Endothelial cell of umbilical vein (primary cell): ENCODE measurements around the gene CTDP1.

Experiments
- EZH2 ChIP-seq: IDR thresholded peaks from 2 replicates; pipeline ENCODE4 v1.6.1; 2012; ENCODE audit warnings: borderline replicate concordance, low read depth, mild to moderate bottlenecking, moderate library complexity, low read length, inconsistent platforms; ENCODE audit not compliant: severe bottlenecking
- JUN ChIP-seq: IDR thresholded peaks from 2 replicates; pipeline ENCODE4 v1.6.1; 2011; ENCODE audit warnings: borderline replicate concordance, low read depth; ENCODE audit not compliant: insufficient read length, insufficient read depth
- POLR2A ChIP-seq: IDR thresholded peaks from 2 replicates; pipeline ENCODE4 v1.6.1; 2012; ENCODE audit warnings: low read depth, mild to moderate bottlenecking, control low read depth, low read length
- TF ChIP-seq, protein P1 (sequence below), 2 donors: IDR thresholded peaks; 1 replicate in 1 of 2; 2 replicates in 1 of 2; pipeline ENCODE4 v1.5.1; 2011; ENCODE audit warnings: low read length in 2 of 2, mild to moderate bottlenecking in 2 of 2, moderate library complexity in 2 of 2, control low read depth in 1 of 2, inconsistent platforms in 1 of 2, low read depth in 1 of 2; ENCODE audit not compliant: insufficient read depth in 1 of 2; ENCODE audit errors: extremely low read depth in 1 of 2
- TF ChIP-seq, protein P2 (sequence below): IDR thresholded peaks from 2 replicates; pipeline ENCODE4 v1.6.1; 2011; ENCODE audit not compliant: insufficient read depth, insufficient read length

DNA sequence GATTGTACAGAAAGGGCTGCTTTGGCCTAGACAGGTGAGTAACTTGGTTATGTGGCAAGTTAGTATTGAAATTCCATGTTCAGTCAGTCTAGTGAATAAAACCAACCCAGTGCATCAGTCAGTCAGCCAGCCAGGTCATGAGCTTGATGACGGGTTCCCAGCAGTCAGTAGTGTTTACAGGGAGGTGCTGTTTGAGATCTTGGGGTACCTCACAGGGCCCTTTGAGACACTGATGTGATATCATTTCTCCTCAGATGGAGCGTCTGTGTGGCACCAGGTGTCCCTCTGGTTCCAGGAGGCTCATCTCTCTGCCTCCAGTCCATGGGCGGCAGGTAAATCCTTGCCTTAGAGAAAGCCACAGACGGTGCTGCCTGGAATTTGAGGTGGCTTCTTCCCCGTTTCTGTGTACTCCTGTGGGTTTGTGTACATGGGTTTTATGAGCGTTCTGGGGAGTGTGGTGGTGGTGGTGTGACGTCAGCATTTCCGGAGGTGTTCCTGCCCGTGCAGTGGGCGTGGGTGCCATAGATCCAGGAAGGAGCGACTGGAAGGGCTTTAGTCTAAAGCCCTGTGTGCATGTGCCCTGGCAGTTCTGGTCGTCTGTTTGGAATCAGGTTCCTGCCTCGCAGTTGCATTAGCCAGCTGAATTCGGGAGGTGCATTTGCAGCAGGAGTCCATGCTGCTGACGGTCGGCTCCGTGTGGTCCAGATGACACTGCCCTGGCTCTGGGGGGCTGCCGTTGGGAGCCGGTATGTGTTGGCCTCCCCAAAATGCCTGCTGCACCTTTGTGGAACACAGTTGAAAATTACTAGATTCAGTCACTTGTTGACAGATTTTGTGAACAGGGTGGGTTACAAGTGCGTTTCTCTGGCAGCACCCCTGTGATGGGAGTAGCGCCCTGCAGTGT, 2.1 kb downstream of the CTDP1 start:
- TF ChIP-seq, protein P1, sequence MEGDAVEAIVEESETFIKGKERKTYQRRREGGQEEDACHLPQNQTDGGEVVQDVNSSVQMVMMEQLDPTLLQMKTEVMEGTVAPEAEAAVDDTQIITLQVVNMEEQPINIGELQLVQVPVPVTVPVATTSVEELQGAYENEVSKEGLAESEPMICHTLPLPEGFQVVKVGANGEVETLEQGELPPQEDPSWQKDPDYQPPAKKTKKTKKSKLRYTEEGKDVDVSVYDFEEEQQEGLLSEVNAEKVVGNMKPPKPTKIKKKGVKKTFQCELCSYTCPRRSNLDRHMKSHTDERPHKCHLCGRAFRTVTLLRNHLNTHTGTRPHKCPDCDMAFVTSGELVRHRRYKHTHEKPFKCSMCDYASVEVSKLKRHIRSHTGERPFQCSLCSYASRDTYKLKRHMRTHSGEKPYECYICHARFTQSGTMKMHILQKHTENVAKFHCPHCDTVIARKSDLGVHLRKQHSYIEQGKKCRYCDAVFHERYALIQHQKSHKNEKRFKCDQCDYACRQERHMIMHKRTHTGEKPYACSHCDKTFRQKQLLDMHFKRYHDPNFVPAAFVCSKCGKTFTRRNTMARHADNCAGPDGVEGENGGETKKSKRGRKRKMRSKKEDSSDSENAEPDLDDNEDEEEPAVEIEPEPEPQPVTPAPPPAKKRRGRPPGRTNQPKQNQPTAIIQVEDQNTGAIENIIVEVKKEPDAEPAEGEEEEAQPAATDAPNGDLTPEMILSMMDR (IDR thresholded peaks at IDR 0.05; ENCODE audit: extremely low read depth in 1 of 2, insufficient read depth in 1 of 2, low read depth in 1 of 2, low read length in 2 of 2), result no peak
- TF ChIP-seq JUN (no peak), EZH2 (no peak), POLR2A (no peak)
- TF ChIP-seq, protein P2, sequence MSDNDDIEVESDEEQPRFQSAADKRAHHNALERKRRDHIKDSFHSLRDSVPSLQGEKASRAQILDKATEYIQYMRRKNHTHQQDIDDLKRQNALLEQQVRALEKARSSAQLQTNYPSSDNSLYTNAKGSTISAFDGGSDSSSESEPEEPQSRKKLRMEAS, result no peak
